Fibroblast of villous mesenchyme (primary cell): ENCODE results near the gene LEFTY1. TPM values are rescaled to one million over a fixed set of nuclear protein-coding genes. Genes with fewer than 3 reads are reported as not detected.

Source experiments
- DNase-seq: peaks from one replicate; pipeline ENCODE4 v3.0.0-alpha.2; 2010; ENCODE audit warnings: low read depth
- H3K4me3 ChIP-seq: 2 replicates; pipeline ENCODE4 v1.5.1; 2011; ENCODE audit warnings: low read depth, mild to moderate bottlenecking, low read length
- total RNA-seq: library from RNA; depleted of rRNA; stranded (reverse); fragments of >200 nt; gene quantifications from 2 replicates; pipeline ENCODE4 v1.2.3, GENCODE V29; 2012
- TF ChIP-seq, protein P1 (sequence below): IDR thresholded peaks from 2 replicates; pipeline ENCODE4 v1.5.1; 2012; ENCODE audit warnings: low read depth, mild to moderate bottlenecking, low read length; ENCODE audit not compliant: insufficient read depth

The LEFTY1 gene
- total RNA-seq, 1 donor, result not detected

DNA sequence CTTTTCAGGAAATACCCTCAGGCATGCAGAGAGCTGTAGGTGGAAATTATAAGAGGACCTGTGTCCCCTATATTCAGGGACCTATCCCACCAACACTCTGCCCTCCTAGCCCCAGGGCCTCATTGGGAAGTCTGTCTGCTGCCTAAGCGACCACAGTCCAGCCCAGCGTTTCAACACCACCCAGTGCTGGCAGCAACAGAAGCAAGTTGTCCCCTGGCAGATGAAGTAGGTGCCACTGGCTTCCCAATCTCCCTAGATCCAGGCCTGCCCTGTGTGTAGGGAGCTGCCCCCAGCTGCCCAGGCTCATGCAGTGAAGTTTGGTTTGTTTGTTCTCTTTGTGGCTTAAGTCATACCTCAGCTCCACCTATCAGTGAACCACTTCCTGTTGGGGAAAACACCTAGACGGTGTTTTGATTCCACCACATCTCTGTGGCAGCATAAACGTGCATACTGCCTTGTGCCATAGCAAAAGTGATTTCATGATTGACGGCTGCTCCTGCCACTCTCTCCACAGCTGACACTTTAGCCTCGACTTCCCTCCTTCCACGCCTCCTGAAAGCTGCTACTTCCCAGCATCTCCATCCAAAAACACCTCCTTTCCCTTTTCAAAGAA, 8.1 kb upstream of the LEFTY1 start:
- TF ChIP-seq, protein P1, sequence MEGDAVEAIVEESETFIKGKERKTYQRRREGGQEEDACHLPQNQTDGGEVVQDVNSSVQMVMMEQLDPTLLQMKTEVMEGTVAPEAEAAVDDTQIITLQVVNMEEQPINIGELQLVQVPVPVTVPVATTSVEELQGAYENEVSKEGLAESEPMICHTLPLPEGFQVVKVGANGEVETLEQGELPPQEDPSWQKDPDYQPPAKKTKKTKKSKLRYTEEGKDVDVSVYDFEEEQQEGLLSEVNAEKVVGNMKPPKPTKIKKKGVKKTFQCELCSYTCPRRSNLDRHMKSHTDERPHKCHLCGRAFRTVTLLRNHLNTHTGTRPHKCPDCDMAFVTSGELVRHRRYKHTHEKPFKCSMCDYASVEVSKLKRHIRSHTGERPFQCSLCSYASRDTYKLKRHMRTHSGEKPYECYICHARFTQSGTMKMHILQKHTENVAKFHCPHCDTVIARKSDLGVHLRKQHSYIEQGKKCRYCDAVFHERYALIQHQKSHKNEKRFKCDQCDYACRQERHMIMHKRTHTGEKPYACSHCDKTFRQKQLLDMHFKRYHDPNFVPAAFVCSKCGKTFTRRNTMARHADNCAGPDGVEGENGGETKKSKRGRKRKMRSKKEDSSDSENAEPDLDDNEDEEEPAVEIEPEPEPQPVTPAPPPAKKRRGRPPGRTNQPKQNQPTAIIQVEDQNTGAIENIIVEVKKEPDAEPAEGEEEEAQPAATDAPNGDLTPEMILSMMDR, result no peak
- no peak for DNase-seq
- no peak overlapping the region for H3K4me3 ChIP-seq

DNA sequence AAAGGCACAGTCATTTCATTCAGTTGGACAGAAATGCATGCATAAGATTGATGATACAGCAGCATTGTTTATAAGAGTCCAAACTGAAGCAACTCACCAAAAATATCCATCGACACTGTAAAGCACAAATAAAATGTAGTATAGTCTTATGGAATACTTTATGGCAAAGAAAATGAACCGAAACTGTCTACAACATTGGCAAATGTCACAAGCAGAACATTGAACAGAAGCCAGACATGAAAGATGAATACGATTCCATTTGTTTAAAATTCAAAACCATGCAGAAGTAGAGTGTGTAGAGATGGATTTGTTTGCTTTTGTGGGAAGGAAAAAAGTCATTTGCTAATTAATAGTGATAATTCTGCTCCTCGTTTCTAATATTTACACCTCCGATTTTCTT, 7.5 kb upstream of the LEFTY1 start:
- DNase-seq, result no peak
- no peak overlapping the region for H3K4me3 ChIP-seq
- TF ChIP-seq, protein P1, result no peak

DNA sequence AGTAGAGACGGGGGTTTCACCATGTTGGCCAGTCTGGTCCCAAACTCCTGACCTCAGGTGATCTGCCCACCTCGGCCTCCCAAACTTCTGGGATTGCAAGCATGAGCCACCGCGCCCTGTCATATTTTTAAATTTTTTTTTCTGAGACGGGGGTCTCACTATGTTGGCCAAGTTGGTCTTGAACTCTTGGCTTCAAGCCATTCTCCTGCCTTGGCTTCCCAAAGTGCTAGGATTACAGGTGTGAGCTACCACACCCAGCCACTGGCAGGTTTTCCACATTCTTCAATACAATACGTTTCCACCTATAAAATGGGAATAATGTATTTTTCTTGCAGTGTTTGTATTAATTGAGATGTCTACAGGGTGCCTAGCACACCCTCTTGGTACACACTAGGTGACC, 3.4 kb upstream of the LEFTY1 start:
- TF ChIP-seq, protein P1, result no peak
- DNase-seq, result no peak
- no peak overlapping the region for H3K4me3 ChIP-seq

DNA sequence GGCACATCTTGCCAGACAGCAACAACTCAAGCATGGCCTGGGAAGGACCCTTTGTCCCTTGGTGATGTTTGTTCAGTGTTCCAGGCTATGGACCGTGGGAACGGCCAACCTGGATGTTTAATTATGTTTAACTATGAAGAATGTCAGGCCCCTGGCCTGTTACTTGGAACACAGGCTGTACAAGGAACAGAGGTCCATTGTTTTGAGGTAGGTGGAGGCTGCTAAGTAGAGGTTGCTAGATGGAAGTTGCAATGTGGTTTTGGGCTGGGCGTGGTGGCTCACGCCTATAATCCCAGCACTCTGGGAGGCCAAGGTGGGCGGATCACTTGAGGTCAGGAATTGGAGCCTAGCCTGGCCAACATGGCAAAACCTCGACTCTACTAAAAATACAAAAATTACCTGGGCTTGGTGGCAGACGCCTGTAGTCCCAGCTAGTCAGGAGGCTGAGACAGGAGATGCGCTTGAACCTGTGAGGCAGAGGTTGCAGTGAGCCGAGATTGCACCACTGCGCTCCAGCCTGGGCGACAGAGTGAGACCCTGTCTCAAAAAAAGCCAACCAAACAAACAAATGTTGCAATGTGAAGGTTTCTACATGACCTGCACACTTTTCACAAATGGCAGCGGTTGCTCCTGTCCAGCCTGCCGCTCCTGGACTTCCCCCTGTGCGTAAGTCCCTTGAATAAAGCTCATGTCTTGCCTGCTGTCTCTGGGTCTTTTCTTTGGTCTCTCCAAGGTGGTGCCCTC, 2.5 kb upstream of the LEFTY1 start:
- DNase-seq, result no peak
- no peak overlapping the region for H3K4me3 ChIP-seq
- TF ChIP-seq, protein P1, result no peak

DNA sequence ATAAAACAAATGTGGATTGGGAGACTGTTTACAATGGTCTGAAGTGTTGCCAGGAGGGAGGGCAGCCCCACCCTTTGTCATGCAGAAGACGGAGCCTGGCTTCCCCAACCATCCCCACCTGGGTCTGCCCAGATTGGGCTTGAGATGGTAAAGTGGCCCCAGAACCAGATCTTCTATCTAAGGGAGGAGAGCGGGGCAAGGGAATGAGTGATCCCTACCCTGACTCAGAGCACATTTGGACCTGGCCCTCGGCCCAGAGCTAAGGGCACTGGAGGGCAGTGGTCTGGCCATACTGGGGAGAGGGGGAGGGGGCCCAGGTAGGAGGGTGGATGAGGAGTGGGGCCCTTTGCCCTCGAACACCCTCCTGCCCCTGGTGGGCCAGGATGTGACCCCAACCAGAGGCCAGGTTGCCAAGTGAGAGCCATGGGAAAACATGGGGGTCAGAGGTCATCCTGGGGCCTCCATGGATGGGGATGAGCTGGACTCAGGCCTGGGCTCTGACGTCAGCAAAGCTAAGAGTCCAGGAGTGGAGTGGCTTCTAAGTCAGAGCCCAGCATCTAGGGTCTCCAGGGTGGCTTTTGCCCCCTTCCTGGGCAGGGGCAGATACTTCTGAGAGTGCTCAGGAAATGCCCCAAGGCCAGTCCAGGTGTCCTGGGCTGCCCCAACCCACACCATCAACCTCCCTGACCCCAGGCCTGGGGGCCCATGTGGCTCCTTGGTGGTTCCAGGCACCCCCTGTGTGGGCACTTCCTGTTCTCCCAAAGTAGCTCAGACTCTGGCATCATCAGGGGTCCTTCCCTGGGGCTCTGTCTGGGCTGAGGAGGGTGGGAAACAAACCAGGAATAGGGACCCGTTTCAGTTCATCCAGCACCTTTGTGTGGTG, 1.6 kb upstream of the LEFTY1 start:
- TF ChIP-seq, protein P1, result no peak
- DNase-seq, result no peak
- H3K4me3 ChIP-seq, result no peak overlapping the region

DNA sequence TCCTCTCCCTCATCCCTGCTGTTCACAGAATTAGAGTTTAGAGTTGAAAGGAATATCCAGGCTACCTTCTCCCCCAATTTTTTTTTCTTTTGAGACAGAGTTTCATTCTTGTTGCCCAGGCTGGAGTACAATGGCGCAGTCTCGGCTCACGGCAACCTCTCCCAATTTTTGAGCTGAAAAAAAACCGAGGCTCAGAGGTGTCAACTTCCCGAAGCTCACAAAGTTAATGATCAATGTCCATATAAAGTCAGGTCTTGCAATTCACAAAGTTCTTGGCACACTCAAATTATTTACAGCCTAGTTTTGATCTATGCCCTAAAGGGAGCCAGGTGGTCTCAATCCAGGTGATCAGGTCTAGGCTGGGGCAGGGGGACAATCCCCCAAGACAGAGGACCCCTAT, 797 bp upstream of the LEFTY1 start:
- H3K4me3 ChIP-seq, result no peak overlapping the region
- TF ChIP-seq, protein P1, result no peak
- no peak for DNase-seq
